ENCODE measurements around the gene DUSP7. TPM values are rescaled to one million over a fixed set of nuclear protein-coding genes. Genes with fewer than 3 reads are reported as not detected.

DUSP7 gene
- total RNA-seq, 1 donor from 2014 or later = 25.9 TPM

DNA sequence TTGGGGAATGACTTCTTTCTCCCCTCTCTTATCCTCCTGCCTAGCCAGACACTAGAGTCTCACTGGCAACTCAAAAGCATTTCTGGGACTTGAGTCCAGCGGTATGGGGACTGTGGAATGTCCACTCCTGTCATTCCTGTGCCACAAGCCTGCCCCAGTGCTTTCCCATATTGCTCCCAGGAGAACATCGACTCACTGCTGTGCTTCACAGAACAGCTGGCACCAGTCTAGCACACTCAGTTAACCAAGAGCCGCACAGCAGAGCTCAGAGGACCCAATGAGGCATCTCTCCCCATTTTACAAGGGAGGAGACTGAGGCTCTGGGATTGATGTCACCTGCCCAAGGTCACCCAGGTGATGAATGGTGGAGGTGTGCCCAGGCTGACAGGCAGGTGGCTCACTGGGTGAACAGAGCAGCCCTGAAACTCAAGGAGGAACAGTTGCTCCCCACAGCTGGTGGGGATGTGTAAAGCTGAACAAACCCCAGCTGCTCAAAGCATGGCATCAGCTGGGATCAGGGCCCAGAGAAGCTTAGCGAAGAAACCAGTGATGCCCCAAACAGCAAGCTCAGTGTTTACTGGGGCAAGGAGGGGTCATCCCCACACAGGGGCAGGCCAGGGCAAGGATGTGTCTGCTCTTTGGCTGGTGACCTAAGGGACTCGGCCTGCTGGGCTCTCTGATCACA lies 35.4 kb upstream of the DUSP7 start:
- TF ChIP-seq, protein P1, sequence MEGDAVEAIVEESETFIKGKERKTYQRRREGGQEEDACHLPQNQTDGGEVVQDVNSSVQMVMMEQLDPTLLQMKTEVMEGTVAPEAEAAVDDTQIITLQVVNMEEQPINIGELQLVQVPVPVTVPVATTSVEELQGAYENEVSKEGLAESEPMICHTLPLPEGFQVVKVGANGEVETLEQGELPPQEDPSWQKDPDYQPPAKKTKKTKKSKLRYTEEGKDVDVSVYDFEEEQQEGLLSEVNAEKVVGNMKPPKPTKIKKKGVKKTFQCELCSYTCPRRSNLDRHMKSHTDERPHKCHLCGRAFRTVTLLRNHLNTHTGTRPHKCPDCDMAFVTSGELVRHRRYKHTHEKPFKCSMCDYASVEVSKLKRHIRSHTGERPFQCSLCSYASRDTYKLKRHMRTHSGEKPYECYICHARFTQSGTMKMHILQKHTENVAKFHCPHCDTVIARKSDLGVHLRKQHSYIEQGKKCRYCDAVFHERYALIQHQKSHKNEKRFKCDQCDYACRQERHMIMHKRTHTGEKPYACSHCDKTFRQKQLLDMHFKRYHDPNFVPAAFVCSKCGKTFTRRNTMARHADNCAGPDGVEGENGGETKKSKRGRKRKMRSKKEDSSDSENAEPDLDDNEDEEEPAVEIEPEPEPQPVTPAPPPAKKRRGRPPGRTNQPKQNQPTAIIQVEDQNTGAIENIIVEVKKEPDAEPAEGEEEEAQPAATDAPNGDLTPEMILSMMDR (conservative IDR thresholded peaks at IDR 0.05) = no peak
- H3K4me1 Mint-ChIP-seq (ENCODE audit: unreplicated experiment) = peaks cover 29% of the 10 kb centered on the region
- H3K27me3 Mint-ChIP-seq = no peaks in the 10 kb centered on the region
- no peak for DNase-seq (ENCODE audit: extremely low spot score, unreplicated experiment)
- H3K4me3 Mint-ChIP-seq = no peak overlapping the region
- no peak overlapping the region for H3K27ac Mint-ChIP-seq
- no peaks in the 10 kb centered on the region for H3K9me3 Mint-ChIP-seq
- H3K36me3 Mint-ChIP-seq = peaks cover 3% of the 10 kb centered on the region

DNA sequence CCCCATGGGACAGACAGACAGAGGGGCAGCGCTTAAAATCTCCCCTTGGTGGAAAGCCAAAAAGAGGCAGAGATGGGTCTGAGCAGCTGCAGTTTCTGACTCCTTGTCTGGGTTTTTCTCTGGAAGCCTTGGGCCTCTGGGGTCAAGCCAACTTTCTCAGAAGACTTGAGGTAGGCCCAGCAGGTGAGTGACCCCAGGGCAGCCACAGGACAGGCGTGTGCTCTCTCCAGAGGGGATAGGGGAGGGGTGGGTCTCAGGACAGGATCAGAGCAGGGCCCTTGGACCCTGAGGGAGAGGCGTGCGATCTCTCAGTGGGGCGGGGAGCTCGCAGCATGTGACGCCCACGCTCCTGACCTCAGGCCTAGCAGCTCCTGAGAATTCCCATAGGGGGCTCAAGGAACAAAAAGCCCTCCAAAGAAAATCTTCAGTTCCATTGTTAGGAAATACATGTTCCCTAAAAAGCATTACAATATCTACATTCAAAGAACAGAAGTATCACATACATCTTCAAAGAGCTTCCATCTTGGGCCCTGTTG lies 34.6 kb upstream of the DUSP7 start:
- Mint-ChIP-seq H3K36me3 (peaks cover 3% of the 10 kb centered on the region), H3K4me3 (no peak overlapping the region), H3K27ac (no peak overlapping the region), H3K9me3 (no peaks in the 10 kb centered on the region), H3K4me1 (ENCODE audit: unreplicated experiment) (peaks cover 35% of the 10 kb centered on the region), H3K27me3 (no peaks in the 10 kb centered on the region)
- no peak for DNase-seq (ENCODE audit: extremely low spot score, unreplicated experiment)
- TF ChIP-seq, protein P1 (conservative IDR thresholded peaks at IDR 0.05) = peak; percentile 53

DNA sequence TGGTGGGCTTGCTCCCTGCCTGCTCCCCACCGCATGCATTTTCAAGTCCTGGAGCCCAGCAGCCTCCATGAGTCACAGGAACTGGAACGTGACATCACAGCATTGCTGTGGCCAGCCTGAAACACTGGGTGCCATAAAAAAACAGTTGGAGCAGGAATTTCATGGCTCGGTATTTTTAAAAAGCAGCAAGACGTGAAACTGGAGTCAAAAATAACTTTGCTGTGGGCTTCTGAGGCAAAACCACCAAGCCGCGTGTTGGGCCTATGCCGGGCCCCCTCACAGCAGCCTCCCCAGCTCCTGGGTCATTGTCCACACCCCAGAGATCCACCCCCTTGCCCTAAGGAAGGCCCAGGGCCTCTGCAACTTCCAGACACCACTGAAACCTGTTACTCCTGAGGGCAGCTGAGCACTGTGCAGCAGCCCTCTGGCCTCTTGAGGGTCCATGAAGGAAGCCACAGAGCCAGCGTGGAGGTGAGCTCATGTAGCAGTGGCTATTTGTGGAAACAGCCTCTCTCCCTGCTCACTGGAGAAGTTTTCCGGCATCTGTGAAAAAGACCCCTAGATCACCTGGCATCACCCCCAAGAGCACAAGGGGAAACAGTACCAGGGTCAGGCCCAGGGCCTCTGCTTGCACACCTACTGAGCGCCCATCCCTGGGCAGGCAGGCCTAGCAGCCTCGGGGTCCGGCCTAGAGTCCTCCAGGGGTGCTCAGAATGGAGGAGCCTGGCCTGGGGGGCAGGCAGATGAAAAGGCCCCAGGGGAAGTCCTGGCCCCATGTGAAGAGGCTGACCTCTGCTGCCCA lies 34.0 kb upstream of the DUSP7 start:
- Mint-ChIP-seq H3K4me3 (no peak overlapping the region), H3K27me3 (no peaks in the 10 kb centered on the region), H3K27ac (no peak overlapping the region), H3K9me3 (no peaks in the 10 kb centered on the region), H3K36me3 (no peaks in the 10 kb centered on the region), H3K4me1 (ENCODE audit: unreplicated experiment) (peaks cover 36% of the 10 kb centered on the region)
- TF ChIP-seq, protein P1 (conservative IDR thresholded peaks at IDR 0.05) = no peak
- DNase-seq (ENCODE audit: extremely low spot score, unreplicated experiment) = no peak

DNA sequence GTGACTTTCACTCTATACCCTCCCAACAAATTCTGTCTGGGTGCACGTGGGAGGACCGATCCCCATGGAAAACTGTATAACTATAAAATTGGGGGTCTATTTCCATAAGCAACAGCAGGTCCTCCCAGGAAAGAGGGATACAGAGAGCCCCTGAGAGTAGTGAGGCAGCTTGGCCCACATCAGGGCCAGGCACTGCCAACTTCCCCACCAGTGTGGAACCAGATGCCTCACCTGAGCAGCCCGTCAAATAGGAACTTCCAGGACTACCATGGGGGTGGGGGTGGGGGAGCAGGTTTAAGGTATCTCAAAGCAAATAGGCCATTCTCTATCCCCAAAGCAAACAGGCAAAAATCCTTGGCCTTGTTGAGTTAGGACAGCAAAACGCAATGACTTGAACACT lies 33.3 kb upstream of the DUSP7 start:
- TF ChIP-seq, protein P1 (conservative IDR thresholded peaks at IDR 0.05) = no peak
- Mint-ChIP-seq H3K27me3 (no peaks in the 10 kb centered on the region), H3K27ac (no peak overlapping the region), H3K4me3 (no peak overlapping the region), H3K9me3 (no peaks in the 10 kb centered on the region), H3K4me1 (ENCODE audit: unreplicated experiment) (peaks cover 36% of the 10 kb centered on the region), H3K36me3 (no peaks in the 10 kb centered on the region)
- no peak for DNase-seq (ENCODE audit: extremely low spot score, unreplicated experiment)

DNA sequence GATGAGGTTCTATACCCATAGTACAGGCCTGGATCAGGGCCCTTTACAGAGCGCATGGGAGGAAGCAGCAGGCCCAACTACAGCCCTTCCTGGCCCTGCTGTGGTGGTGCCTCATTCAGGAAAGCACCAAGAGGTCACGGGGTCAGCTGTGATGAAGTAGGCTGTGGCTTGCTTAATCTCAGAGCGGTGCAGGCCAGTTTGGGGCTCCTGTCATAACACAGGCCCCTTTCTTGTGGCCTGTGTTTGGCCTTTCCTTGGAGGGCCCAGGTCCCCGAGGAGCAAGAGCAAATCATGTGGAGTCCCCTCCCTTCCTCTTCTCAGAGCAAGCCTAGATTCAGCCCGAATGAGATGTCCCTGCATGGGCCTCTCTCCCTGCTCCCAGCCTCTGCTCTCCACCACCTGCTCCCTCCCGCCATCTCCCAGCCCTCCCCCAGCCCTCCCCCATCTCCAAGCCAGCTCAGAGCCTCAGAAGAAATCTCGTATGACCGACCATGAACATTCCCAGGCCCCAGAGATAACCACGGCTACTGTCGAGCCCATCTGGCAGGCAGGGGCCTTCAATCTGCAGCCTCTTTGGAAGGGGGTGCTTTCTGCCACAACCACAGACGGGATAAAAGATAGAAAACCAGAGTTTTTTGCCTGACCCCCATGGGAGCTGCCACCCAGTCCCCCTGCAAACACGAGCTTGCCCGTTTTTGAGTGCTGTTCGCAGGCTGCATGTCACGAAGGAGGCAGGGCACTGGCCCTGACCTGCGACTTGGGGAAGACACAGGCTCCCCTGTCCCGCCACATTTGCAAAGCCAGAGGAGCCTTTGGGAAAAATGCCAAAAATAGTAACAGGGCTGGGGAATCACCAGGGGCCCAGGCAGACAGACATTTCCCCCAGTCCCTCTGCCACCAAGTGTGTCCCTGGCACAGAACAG lies 32.3 kb upstream of the DUSP7 start:
- Mint-ChIP-seq H3K4me1 (ENCODE audit: unreplicated experiment) (peaks cover 36% of the 10 kb centered on the region), H3K27me3 (no peaks in the 10 kb centered on the region), H3K9me3 (no peaks in the 10 kb centered on the region), H3K4me3 (no peak overlapping the region), H3K27ac (no peak overlapping the region), H3K36me3 (no peaks in the 10 kb centered on the region)
- TF ChIP-seq, protein P1 (conservative IDR thresholded peaks at IDR 0.05) = no peak
- no peak for DNase-seq (ENCODE audit: extremely low spot score, unreplicated experiment)
